Frontal cortex (tissue), 4 donors: ENCODE measurements around the gene PUM2. TPM values are rescaled to one million over a fixed set of nuclear protein-coding genes. Genes with fewer than 3 reads are reported as not detected.
"Not testable (repeated sequence)": the region's sequence is repeated elsewhere in the genome, so short reads cannot be mapped to it uniquely, and the experiment has no call there.

Source experiments
- DNase-seq, 2 donors: peaks; one replicate each; pipeline ENCODE4 v3.0.0; 2012; ENCODE audit warnings: low spot score in 2 of 2
- FAIRE-seq: peaks from 2 replicates; lab custom pipeline; 2012; peaks lifted over from hg19 to GRCh38; lab: Jason Lieb, UNC
- total RNA-seq: library from RNA; depleted of rRNA; stranded (reverse); fragments of >200 nt; gene quantifications from one replicate; pipeline ENCODE4 v1.2.3, GENCODE V29; 2014
- donor health status: control.
- donor health status: control.
- donor health status: control.

PUM2 gene
- 118 TPM for total RNA-seq

- peak; percentile 90 to 94 for DNase-seq
- FAIRE-seq: no peak
Observed at GRCh38 chr2:20350753-20351554, at the start of gene PUM2. PUM2 (minus strand) TSS chr2:20350844; CDS start chr2:20327360, 23,484 bp downstream.

DNA sequence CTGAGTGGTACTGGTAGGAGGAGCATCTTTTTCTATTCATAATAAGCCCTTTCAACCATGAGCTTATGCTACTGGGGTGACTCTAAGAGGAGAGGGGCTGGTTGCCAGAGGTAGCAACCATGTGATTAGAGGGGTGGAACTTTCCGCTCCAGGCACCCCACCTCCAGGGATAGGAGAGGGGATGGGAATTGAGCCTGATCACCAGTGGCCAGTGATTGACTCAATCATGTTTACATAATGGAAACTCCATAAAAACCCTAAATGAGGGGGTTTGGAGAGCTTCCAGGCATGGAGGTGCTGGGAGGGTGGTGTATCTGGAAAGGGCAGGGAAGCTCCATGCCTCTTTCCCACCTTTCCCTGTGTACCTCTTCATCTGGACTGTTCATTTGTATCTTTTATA is 49.7 kb upstream of the PUM2 start:
- FAIRE-seq: no peak
- DNase-seq: no peak

- DNase-seq: no peak
- FAIRE-seq: no peak
Observed at GRCh38 chr2:20398956-20399567, 48.4 kb upstream of the PUM2 start.

GRCh38 chr2:20397811-20398447 is 47.3 kb upstream of the PUM2 start:
- FAIRE-seq (no peak), DNase-seq (no peak)

GRCh38 chr2:20396356-20397000 is 45.8 kb upstream of the PUM2 start:
- FAIRE-seq: no peak
- no peak for DNase-seq

- DNase-seq (no peak), FAIRE-seq (no peak)
Observed at GRCh38 chr2:20393986-20394385, 43.3 kb upstream of the PUM2 start.

- FAIRE-seq: no peak
- no peak for DNase-seq
Observed at GRCh38 chr2:20391951-20392699, 41.5 kb upstream of the PUM2 start.

DNA sequence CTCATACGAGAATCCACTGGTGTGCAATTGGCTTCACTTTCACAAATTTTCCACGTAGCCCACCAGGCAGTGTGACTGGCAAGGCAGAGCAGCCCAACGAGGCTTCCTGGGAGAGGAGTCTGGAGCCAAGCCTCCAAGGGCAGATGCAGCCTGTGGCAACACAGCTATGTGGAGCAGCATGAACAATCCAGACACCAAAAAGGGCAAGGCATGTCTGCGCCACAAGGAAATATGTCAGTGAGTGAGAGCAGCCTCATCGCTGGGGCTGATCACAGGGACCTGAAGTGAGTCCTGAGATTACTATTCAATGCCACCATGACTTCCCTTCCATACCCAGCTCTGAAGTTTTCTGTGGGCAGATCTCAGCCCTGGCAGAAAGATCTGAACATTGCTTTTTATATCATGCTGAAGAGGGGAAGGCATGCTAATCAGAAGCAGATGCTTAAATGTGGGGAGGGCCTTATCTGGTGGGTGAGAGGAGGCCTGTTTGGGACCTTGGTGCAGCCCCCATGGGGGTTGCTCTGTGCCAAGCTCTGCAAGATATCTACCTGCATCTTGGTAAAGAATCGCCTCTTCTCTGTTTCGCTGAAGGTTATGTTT is 40.0 kb upstream of the PUM2 start:
- no peak for FAIRE-seq

DNA sequence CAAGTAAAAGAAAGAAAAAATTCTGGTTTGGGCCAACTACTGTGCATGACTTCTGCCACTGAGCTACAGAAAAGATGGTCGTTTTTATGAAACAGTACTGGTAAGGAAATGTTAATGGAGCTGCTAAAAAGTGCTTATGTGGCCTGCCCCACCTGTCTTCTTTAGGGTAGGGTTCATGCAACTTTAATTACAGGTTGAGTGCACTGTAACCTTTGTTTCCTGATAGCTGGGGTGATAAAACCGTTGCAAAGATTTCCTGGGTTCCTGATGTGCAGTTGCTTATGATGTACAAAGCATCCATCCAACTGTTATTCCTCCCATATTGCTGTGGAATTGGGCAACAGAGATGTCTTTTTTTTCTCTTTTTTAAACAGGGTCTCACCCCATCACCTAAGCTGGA is 34.3 kb upstream of the PUM2 start:
- FAIRE-seq: no peak
- no peak for DNase-seq

More for the DNA sequence above, 40.0 kb upstream of the PUM2 start:
- DNase-seq: no peak

DNA sequence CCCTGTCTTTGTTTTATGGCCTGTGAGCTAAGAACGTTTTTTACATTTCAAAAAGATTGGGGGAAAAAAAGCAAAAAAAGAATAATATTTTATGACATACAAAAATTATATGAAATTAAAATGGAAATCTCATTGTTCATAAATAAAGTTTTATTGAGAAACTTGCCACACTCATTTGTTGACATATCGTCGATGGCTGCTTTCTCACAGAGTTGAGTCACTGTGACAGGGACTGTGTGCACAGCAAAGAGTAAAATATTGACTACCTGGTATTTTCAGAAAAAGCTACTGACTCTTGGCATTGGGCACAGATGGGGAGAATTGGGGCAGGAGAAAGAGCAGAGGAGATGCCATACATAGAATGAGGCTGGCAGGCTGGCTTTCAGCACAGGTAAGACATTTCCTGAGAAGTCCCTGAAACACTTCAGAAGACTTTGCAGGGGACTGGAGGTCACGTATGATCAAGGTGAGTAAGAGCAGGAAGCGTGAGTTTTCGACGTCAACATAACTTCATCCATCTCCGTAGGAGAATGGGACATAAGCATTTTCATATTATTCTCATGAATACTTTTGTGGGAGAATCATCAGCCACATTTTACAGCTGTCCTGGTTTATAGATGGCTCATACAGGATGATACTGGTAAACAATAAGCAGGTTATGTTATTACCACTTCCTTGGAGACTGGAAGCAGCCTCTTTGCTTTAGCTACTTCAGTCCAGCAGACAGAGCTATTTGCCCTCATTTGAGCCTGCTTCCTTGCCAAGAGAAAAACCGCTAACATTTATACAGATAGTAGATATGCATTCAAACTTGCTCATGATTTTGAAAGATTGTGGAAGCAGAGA is 32.5 kb upstream of the PUM2 start:
- FAIRE-seq: no peak

DNA sequence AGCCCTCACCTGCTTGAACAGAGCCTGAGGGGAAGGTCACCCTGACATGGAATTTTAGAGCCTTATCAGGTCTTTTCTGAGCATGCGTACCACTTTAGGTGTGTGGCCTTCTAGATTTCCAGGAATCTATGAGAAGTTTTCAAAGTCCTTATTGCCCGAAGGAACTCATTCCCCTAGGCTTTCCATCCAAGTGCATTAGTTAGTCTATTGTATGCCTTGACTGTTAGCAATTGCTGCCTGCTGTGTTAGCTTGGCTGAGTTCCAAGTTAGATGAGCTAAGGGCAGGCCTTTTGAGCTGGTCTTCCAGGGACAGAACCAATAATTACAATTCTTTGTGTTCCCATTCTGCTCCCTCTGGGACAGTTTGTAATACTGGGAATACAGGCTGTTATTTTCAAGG is 30.8 kb upstream of the PUM2 start:
- no peak for FAIRE-seq
- peak; percentile 58 to 62 for DNase-seq

More for the DNA sequence above, 32.5 kb upstream of the PUM2 start:
- no peak for DNase-seq

GRCh38 chr2:20378891-20379519 is 28.4 kb upstream of the PUM2 start:
- no peak for FAIRE-seq
- peak; percentile 38 to 75 for DNase-seq

DNA sequence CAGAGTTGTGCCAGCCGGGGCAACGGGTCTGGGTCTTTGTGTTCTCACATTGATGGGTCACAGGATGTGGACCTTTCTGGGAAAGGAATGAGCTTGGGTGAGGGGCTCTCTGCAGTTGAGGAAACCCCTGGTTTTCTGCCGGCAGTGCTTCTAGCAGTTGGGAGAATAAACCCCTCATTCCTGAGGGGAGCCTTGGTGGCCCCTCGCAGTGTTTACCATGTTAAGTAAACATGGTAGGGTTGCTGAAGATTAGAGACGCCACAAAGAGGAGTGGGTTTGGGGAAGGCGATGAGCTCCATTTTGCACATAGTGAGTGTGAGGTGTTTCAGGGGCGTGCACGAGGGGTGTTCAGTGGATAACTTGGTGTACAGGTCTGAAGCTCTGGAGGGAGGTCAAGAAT is 27.7 kb upstream of the PUM2 start:
- no peak for FAIRE-seq
- DNase-seq: no peak

DNA sequence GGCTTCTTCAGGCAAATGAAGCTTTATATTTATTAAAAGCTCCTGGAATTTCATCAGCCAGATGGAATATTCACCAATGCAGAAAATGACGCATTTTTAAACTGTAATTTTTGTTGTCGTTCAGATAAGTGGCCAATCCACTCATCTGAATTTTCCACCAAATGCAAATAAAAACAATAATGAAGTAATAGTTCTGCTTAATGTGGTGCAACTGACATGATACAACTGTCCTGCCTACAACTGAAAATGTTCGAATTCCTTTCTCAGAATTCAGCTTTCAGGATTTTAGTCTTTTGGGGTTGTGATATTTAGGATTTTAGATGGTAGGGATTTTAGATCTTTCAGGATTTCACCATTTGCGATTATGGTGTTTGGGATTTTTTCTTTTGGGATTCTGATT is 27.1 kb upstream of the PUM2 start:
- DNase-seq (no peak), FAIRE-seq (no peak)

DNA sequence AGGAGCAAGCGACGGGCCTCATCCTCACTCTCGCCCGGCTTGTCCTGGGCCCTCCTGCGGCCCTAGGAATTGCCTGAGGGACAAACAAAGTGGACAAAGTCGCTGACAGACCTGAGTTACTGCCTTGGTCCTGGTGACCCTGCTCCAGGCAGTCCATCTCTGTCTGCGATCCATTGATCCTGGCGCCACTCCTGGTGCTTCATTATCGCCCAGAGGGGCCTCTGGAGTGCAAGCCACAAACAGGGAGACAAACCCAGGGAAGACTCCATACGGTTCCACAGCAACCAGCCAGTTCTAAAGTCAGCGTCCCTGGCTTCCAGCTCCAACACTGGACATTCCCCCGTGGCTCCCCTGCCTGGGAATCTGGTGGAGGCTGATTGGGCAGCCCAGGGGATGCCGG is 24.3 kb upstream of the PUM2 start:
- not testable (repeated sequence) for FAIRE-seq, DNase-seq

- no peak for DNase-seq
- no peak for FAIRE-seq
Observed at GRCh38 chr2:20372896-20373640, 22.4 kb upstream of the PUM2 start.

- DNase-seq (no peak), FAIRE-seq (no peak)
Observed at GRCh38 chr2:20371323-20372025, 20.8 kb upstream of the PUM2 start.
